ENCODE measurements around the gene ZBTB33.

The ZBTB33 gene

DNA sequence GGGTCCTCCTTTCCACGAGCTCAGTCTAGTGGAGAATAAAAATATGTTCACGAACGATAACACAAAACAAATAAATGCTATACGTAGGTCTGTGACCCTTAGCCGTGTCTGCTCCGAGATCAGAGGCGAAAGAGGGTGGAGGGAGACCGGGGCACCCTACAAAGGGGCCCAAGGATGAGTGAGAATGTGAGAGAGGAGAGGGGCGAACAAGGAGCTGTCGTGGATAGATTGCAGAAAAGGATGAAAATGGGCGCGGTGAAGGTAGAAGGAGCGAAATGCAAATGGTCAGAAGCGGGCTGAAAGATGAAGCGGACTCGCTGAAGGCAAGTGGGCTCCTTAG is 6.2 kb upstream of the ZBTB33 start:
- Histone ChIP-seq H3K27me3 (replicated peaks; ENCODE audit: insufficient read depth, low read length) (no peaks in the 10 kb centered on the region), H2AFZ (ENCODE audit: low read length) (peak overlapping the region; percentile 69), H3F3A (ENCODE audit: insufficient read depth, low read length) (peaks cover 10% of the 10 kb centered on the region; the same call in 1 of the 2 replicates), H3K9ac (ENCODE audit: low read length) (peak overlapping the region; percentile 55; the same call in 1 of the 2 replicates), H3K4me1 (ENCODE audit: low read length) (peaks cover 13% of the 10 kb centered on the region), H3K4me2 (ENCODE audit: low read depth, low read length) (peak overlapping the region; percentile 81), H4K20me1 (ENCODE audit: insufficient read depth, low read length) (no peaks in the 10 kb centered on the region), H3K36me3 (replicated peaks; ENCODE audit: insufficient read depth, low read length) (no peaks in the 10 kb centered on the region), H3K9me3 (replicated peaks; ENCODE audit: insufficient read depth, low read length) (no peaks in the 10 kb centered on the region), H3K27ac (ENCODE audit: low read length) (peak overlapping the region; percentile 52; the same call in 1 of the 2 replicates), H3K4me3 (ENCODE audit: low read length) (peak overlapping the region; percentile 68), H3K9me2 (replicated peaks; ENCODE audit: insufficient read depth, low read length) (no peaks in the 10 kb centered on the region), H3K79me2 (ENCODE audit: low read length) (no peaks in the 10 kb centered on the region)
- DNase-seq, result no peak
- TF ChIP-seq EZH2phosphoT487 (IDR thresholded peaks at IDR 0.05; ENCODE audit: low read length) (no peak), EZH2 (optimal IDR thresholded peaks at IDR 0.05; ENCODE audit: low read depth, low read length) (no peak)
- TF ChIP-seq, protein P1, sequence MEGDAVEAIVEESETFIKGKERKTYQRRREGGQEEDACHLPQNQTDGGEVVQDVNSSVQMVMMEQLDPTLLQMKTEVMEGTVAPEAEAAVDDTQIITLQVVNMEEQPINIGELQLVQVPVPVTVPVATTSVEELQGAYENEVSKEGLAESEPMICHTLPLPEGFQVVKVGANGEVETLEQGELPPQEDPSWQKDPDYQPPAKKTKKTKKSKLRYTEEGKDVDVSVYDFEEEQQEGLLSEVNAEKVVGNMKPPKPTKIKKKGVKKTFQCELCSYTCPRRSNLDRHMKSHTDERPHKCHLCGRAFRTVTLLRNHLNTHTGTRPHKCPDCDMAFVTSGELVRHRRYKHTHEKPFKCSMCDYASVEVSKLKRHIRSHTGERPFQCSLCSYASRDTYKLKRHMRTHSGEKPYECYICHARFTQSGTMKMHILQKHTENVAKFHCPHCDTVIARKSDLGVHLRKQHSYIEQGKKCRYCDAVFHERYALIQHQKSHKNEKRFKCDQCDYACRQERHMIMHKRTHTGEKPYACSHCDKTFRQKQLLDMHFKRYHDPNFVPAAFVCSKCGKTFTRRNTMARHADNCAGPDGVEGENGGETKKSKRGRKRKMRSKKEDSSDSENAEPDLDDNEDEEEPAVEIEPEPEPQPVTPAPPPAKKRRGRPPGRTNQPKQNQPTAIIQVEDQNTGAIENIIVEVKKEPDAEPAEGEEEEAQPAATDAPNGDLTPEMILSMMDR (IDR thresholded peaks at IDR 0.05; ENCODE audit: low read length), result no peak

DNA sequence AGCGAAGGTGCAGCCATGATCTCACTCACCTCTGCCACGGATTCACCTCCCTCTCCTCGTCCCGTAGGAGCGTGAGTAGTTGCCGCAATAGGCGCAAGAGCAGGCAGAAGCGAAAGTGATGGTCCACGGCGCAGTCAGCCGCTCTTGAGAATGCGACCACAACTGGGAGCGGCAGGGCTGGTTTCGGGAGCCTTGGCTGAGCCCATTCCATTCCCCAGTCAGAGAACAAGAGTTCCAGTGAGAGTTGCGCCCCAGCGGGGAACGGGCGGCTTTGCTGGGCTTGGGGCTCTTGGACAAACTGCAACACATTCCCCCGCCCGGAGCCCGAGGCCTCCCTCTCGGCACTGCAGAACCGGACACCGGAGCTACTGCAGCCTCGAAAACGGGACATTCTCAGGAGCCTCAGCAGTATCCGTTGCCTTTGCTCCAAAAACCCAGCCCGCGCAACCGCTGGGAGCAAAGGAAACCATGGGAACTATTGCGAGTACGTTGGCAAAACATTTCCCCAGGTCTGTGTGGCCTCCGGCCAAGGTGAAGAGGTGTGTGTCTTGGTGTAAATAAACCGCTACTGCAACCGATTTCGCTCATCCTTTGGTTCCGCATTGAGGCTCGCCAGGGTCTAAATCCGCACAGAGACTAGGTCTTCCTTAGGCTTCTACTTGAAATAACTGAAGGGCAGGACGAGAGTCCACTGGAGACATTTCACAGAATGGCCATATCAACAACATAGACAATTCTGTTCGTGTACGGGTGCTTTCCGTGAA is 5.7 kb upstream of the ZBTB33 start:
- Histone ChIP-seq H3K36me3 (replicated peaks; ENCODE audit: insufficient read depth, low read length) (no peaks in the 10 kb centered on the region), H3K4me1 (ENCODE audit: low read length) (peaks cover 13% of the 10 kb centered on the region), H3K27me3 (replicated peaks; ENCODE audit: insufficient read depth, low read length) (no peaks in the 10 kb centered on the region), H3K79me2 (ENCODE audit: low read length) (no peaks in the 10 kb centered on the region), H3K9ac (ENCODE audit: low read length) (peak overlapping the region; percentile 55; the same call in 1 of the 2 replicates), H3K4me3 (ENCODE audit: low read length) (peak overlapping the region; percentile 68), H3K4me2 (ENCODE audit: low read depth, low read length) (peak overlapping the region; percentile 81), H3F3A (ENCODE audit: insufficient read depth, low read length) (peaks cover 10% of the 10 kb centered on the region; the same call in 1 of the 2 replicates), H3K9me2 (replicated peaks; ENCODE audit: insufficient read depth, low read length) (no peaks in the 10 kb centered on the region), H3K27ac (ENCODE audit: low read length) (peak overlapping the region; percentile 52; the same call in 1 of the 2 replicates), H3K9me3 (replicated peaks; ENCODE audit: insufficient read depth, low read length) (no peaks in the 10 kb centered on the region), H2AFZ (ENCODE audit: low read length) (peak overlapping the region; percentile 69), H4K20me1 (ENCODE audit: insufficient read depth, low read length) (no peaks in the 10 kb centered on the region)
- peak; percentile 59 for DNase-seq
- TF ChIP-seq EZH2 (optimal IDR thresholded peaks at IDR 0.05; ENCODE audit: low read depth, low read length) (no peak), EZH2phosphoT487 (IDR thresholded peaks at IDR 0.05; ENCODE audit: low read length) (no peak)
- TF ChIP-seq, protein P1 (IDR thresholded peaks at IDR 0.05; ENCODE audit: low read length), result no peak

DNA sequence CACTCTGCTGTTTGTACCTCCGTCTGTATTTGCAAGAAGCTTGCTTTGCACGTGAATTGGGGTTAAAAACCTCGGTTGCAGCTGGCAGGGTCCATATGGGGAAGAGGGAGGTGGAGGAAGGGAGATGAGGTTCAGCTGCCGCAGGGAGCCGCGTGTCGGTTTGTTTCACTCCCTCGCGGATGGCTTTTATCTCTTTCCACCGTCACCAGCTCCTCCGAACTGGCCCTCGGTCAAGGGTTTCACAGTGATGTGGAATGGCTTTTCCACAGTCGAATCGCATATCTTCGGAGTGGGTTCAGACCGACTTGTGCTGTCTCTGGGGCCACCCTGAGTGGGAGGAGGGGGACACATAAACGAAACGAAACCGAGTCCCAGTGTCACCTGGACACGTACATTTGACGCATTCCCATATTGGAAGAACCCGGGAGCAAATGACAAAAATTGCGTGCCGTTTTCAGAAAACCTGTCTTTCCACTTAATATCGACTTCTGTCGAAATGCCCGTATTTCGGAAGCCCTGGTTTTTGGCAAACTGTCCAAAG is 929 bp downstream of the ZBTB33 start:
- Histone ChIP-seq H3K36me3 (replicated peaks; ENCODE audit: insufficient read depth, low read length) (peaks cover 4% of the 10 kb centered on the region; the same call in 1 of the 2 replicates), H3K4me2 (ENCODE audit: low read depth, low read length) (peak overlapping the region; percentile 76; the same call in 1 of the 2 replicates), H3K9ac (ENCODE audit: low read length) (peak overlapping the region; percentile 70), H3K4me3 (ENCODE audit: low read length) (peak overlapping the region; percentile 72), H3F3A (ENCODE audit: insufficient read depth, low read length) (no peaks in the 10 kb centered on the region), H3K27me3 (replicated peaks; ENCODE audit: insufficient read depth, low read length) (no peaks in the 10 kb centered on the region), H3K9me2 (replicated peaks; ENCODE audit: insufficient read depth, low read length) (no peaks in the 10 kb centered on the region), H3K79me2 (ENCODE audit: low read length) (peaks cover 30% of the 10 kb centered on the region), H3K4me1 (ENCODE audit: low read length) (peaks cover 5% of the 10 kb centered on the region; the same call in 1 of the 2 replicates), H3K27ac (ENCODE audit: low read length) (peak overlapping the region; percentile 73; the same call in 1 of the 2 replicates), H3K9me3 (replicated peaks; ENCODE audit: insufficient read depth, low read length) (no peaks in the 10 kb centered on the region), H4K20me1 (ENCODE audit: insufficient read depth, low read length) (no peaks in the 10 kb centered on the region), H2AFZ (ENCODE audit: low read length) (peak overlapping the region; percentile 41; the same call in 1 of the 2 replicates)
- peak; percentile 25 for DNase-seq
- TF ChIP-seq EZH2phosphoT487 (IDR thresholded peaks at IDR 0.05; ENCODE audit: low read length), result no peak
